ENCODE data around the gene PRIMPOL. TPM values are rescaled to one million over a fixed set of nuclear protein-coding genes. Genes with fewer than 3 reads are reported as not detected.

PRIMPOL gene
- total and polyA plus RNA-seq, 2 donors (not counting 1 experiment from before 2014, with no cell fraction given), result 11.5 to 22.3 TPM

DNA sequence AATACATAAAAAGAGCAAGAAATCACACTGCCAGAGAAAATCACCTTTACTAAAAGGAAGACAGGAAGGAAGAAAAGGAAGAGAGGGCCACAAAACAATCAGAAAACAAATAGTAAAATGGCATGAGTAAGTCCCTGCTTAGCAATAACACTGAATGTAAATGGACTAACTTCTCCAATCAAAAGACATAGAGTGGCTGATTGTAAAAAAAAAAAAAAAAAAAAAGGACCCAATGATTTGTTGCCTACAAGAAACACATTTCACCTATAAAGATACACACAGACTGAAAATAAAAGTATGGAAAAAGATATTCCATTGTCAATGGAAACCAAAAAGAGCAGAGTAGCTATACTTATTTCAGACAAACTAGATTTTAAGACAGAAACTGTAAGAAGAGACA is 71.7 kb downstream of the PRIMPOL start:
- Histone ChIP-seq H3K4me1 (ENCODE audit: control insufficient read depth, extremely low read depth, insufficient read depth, low read length) (no peaks in the 10 kb centered on the region), H4K20me1 (ENCODE audit: control insufficient read depth, extremely low read depth, insufficient read depth, low read length) (no peaks in the 10 kb centered on the region), H3K9ac (ENCODE audit: insufficient read depth, low read length) (no peak overlapping the region), H3K27ac (ENCODE audit: insufficient read depth, low read length) (no peak overlapping the region), H3K36me3 (ENCODE audit: control insufficient read depth, insufficient read depth, low read length) (no peaks in the 10 kb centered on the region), H3K4me3 (replicated peaks in 1 of 4; ENCODE audit: control extremely low read depth in 1 of 4, insufficient read depth in 1 of 4, low read depth in 3 of 4, low read length in 4 of 4) (no peak overlapping the region), H3K9me3 (ENCODE audit: control insufficient read depth, insufficient read depth, low read depth, low read length) (no peaks in the 10 kb centered on the region), H2AFZ (ENCODE audit: low read length) (no peak overlapping the region), H3K4me2 (ENCODE audit: extremely low read depth, insufficient read depth, low read length) (no peak overlapping the region), H3K27me3 (ENCODE audit: control insufficient read depth, insufficient read depth, low read length) (no peaks in the 10 kb centered on the region), H3K79me2 (ENCODE audit: control insufficient read depth, insufficient read depth, low read length) (no peaks in the 10 kb centered on the region)
- DNase-seq (ENCODE audit: low read depth in 2 of 2), result no peak
- TF ChIP-seq, protein P1, sequence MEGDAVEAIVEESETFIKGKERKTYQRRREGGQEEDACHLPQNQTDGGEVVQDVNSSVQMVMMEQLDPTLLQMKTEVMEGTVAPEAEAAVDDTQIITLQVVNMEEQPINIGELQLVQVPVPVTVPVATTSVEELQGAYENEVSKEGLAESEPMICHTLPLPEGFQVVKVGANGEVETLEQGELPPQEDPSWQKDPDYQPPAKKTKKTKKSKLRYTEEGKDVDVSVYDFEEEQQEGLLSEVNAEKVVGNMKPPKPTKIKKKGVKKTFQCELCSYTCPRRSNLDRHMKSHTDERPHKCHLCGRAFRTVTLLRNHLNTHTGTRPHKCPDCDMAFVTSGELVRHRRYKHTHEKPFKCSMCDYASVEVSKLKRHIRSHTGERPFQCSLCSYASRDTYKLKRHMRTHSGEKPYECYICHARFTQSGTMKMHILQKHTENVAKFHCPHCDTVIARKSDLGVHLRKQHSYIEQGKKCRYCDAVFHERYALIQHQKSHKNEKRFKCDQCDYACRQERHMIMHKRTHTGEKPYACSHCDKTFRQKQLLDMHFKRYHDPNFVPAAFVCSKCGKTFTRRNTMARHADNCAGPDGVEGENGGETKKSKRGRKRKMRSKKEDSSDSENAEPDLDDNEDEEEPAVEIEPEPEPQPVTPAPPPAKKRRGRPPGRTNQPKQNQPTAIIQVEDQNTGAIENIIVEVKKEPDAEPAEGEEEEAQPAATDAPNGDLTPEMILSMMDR (conservative IDR thresholded peaks at IDR 0.05 in 1 of 2, IDR thresholded peaks at IDR 0.05 in 1 of 2; ENCODE audit: low read depth in 1 of 2, low read length in 2 of 2), result no peak
- TF ChIP-seq EZH2 (IDR thresholded peaks at IDR 0.05; ENCODE audit: low read length, missing control alignments), result no peak

DNA sequence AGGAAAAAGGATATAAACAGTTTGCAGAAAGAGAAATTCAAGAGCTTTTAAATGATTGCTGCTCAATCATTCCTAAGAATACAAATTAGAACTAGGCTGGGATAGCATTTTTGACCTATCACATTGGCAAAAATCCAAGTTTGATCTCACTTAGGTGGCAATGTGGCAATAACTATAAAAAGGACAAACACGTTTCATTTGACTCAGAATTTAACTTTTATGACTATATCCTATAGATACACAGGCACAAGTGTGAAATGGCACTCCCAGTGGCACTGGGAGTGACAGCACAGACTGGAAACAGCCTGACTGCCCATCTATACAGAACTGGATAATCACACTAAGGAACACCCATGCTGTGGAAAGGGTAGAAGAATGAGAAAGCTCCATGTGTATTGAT is 73.3 kb downstream of the PRIMPOL start:
- Histone ChIP-seq H2AFZ (ENCODE audit: low read length) (no peak overlapping the region), H3K36me3 (ENCODE audit: control insufficient read depth, insufficient read depth, low read length) (no peaks in the 10 kb centered on the region), H4K20me1 (ENCODE audit: control insufficient read depth, extremely low read depth, insufficient read depth, low read length) (no peaks in the 10 kb centered on the region), H3K9ac (ENCODE audit: insufficient read depth, low read length) (no peak overlapping the region), H3K4me2 (ENCODE audit: extremely low read depth, insufficient read depth, low read length) (no peak overlapping the region), H3K27ac (ENCODE audit: insufficient read depth, low read length) (no peak overlapping the region), H3K4me1 (ENCODE audit: control insufficient read depth, extremely low read depth, insufficient read depth, low read length) (no peaks in the 10 kb centered on the region), H3K9me3 (ENCODE audit: control insufficient read depth, insufficient read depth, low read depth, low read length) (no peaks in the 10 kb centered on the region), H3K4me3 (replicated peaks in 1 of 4; ENCODE audit: control extremely low read depth in 1 of 4, insufficient read depth in 1 of 4, low read depth in 3 of 4, low read length in 4 of 4) (no peak overlapping the region), H3K27me3 (ENCODE audit: control insufficient read depth, insufficient read depth, low read length) (no peaks in the 10 kb centered on the region), H3K79me2 (ENCODE audit: control insufficient read depth, insufficient read depth, low read length) (no peaks in the 10 kb centered on the region)
- no peak for DNase-seq (ENCODE audit: low read depth in 2 of 2)
- TF ChIP-seq, protein P1 (conservative IDR thresholded peaks at IDR 0.05 in 1 of 2, IDR thresholded peaks at IDR 0.05 in 1 of 2; ENCODE audit: low read depth in 1 of 2, low read length in 2 of 2), result no peak
- no peak for TF ChIP-seq EZH2 (IDR thresholded peaks at IDR 0.05; ENCODE audit: low read length, missing control alignments)

DNA sequence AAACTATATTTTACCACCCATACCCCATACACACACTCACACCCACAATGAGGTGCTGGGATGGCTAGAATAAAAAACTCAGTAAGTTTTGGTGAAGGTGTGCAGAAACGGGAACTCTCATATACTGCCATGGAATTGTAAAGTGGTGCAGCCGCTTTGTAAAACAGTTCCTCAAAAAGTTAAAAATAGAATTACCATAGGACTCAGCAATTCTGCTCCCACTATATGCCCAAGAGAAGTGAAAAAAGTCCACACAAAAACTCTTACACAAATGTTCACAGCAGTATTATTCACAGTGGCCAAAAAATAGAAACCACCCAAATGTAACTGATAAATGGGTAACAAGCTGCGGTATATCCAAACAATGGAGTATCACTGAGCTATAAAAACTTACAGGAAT is 77.9 kb downstream of the PRIMPOL start:
- Histone ChIP-seq H3K9me3 (ENCODE audit: control insufficient read depth, insufficient read depth, low read depth, low read length) (no peaks in the 10 kb centered on the region), H3K9ac (ENCODE audit: insufficient read depth, low read length) (no peak overlapping the region), H3K27ac (ENCODE audit: insufficient read depth, low read length) (no peak overlapping the region), H3K4me2 (ENCODE audit: extremely low read depth, insufficient read depth, low read length) (no peak overlapping the region), H3K4me3 (replicated peaks in 1 of 4; ENCODE audit: control extremely low read depth in 1 of 4, insufficient read depth in 1 of 4, low read depth in 3 of 4, low read length in 4 of 4) (no peak overlapping the region), H3K4me1 (ENCODE audit: control insufficient read depth, extremely low read depth, insufficient read depth, low read length) (peaks cover 2% of the 10 kb centered on the region), H3K36me3 (ENCODE audit: control insufficient read depth, insufficient read depth, low read length) (no peaks in the 10 kb centered on the region), H3K79me2 (ENCODE audit: control insufficient read depth, insufficient read depth, low read length) (peaks cover 16% of the 10 kb centered on the region), H3K27me3 (ENCODE audit: control insufficient read depth, insufficient read depth, low read length) (no peaks in the 10 kb centered on the region), H4K20me1 (ENCODE audit: control insufficient read depth, extremely low read depth, insufficient read depth, low read length) (no peaks in the 10 kb centered on the region), H2AFZ (ENCODE audit: low read length) (peak overlapping the region; percentile 17)
- DNase-seq (ENCODE audit: low read depth in 2 of 2), result no peak
- TF ChIP-seq, protein P1 (conservative IDR thresholded peaks at IDR 0.05 in 1 of 2, IDR thresholded peaks at IDR 0.05 in 1 of 2; ENCODE audit: low read depth in 1 of 2, low read length in 2 of 2), result no peak
- TF ChIP-seq EZH2 (IDR thresholded peaks at IDR 0.05; ENCODE audit: low read length, missing control alignments), result no peak

All from fibroblast of lung (primary cell).